PC-3 (cell line): ENCODE data around the gene DPAGT1. TPM values are rescaled to one million over a fixed set of nuclear protein-coding genes. Genes with fewer than 3 reads are reported as not detected.

Source experiments
- ATAC-seq: fragments of 200-7000 bp; cut with Tn5 transposase; 2 replicates; pipeline ENCODE4 v1.9.1; 2020; ENCODE audit warnings: mild to moderate bottlenecking, moderate library complexity
- BruUV-seq: library from RNA; stranded (reverse); fragments of 400-500 nt; replicated peaks from 2 replicates; lab custom pipeline; 2021; lab: Mats Ljungman, UMichigan
- CTCF ChIA-PET: fragments of 300-600 bp; sonication (Branson Sonifier 250); formaldehyde crosslinking; loops from one replicate; lab custom pipeline; 2022; ENCODE audit warnings: antibody characterized with exemption; lab: Charles Lee
- POLR2A ChIA-PET: fragments of 300-600 bp; sonication (Branson Sonifier 250); formaldehyde crosslinking; loops from one replicate; lab custom pipeline; 2022; ENCODE audit warnings: antibody characterized with exemption; ENCODE audit not compliant: unreplicated experiment; lab: Charles Lee
- DNase-seq: peaks from one replicate; pipeline ENCODE4 v3.0.0-alpha.2; 2015
- H2AFZ ChIP-seq: fragments of 300-600 bp; sonication (generic); 2 replicates; pipeline ENCODE4 v1.6.0; 2016; ENCODE audit warnings: antibody characterized with exemption, low read length
- H3F3A ChIP-seq: fragments of 300-600 bp; sonication (generic); one replicate; pipeline ENCODE4 v1.6.0; 2017; ENCODE audit warnings: antibody characterized with exemption, low read length, control low read depth, mild to moderate bottlenecking; ENCODE audit not compliant: unreplicated experiment
- H3K27ac ChIP-seq: fragments of 300-600 bp; sonication (generic); 2 replicates; pipeline ENCODE4 v1.5.1; 2016; ENCODE audit warnings: mild to moderate bottlenecking, low read length
- H3K27me3 ChIP-seq: fragments of 300-600 bp; sonication (generic); 2 replicates; pipeline ENCODE4 v1.6.1; 2016; ENCODE audit warnings: low read length, mixed read lengths
- H3K36me3 ChIP-seq: fragments of 300-600 bp; sonication (generic); 2 replicates; pipeline ENCODE4 v1.6.1; 2016; ENCODE audit warnings: low read depth, mixed run types, low read length, mixed read lengths
- H3K4me1 ChIP-seq: fragments of 300-600 bp; sonication (generic); 2 replicates; pipeline ENCODE4 v1.5.1; 2016; ENCODE audit warnings: low read length; ENCODE audit not compliant: insufficient read depth
- H3K4me2 ChIP-seq: fragments of 300-600 bp; sonication (generic); 2 replicates; pipeline ENCODE4 v1.6.0; 2016; ENCODE audit warnings: low read length
- H3K4me3 ChIP-seq: fragments of 300-600 bp; sonication (generic); 2 replicates; pipeline ENCODE4 v1.5.1; 2016; ENCODE audit warnings: mild to moderate bottlenecking, low read length, mixed read lengths
- H3K79me2 ChIP-seq: fragments of 300-600 bp; sonication (generic); 2 replicates; pipeline ENCODE4 v1.6.1; 2017; ENCODE audit warnings: low read length, mixed read lengths
- H3K9ac ChIP-seq: fragments of 300-600 bp; sonication (generic); 2 replicates; pipeline ENCODE4 v1.6.0; 2016; ENCODE audit warnings: mild to moderate bottlenecking, low read length
- H3K9me2 ChIP-seq: fragments of 300-600 bp; sonication (generic); replicated peaks from 2 replicates; pipeline ENCODE4 v1.6.1; 2016; ENCODE audit warnings: mixed run types, low read length, mixed read lengths
- H3K9me3 ChIP-seq: fragments of 300-600 bp; sonication (generic); 2 replicates; pipeline ENCODE4 v1.6.1; 2016; ENCODE audit warnings: low read length, mixed read lengths
- H4K20me1 ChIP-seq: fragments of 300-600 bp; sonication (generic); 2 replicates; pipeline ENCODE4 v1.6.1; 2016; ENCODE audit warnings: low read length, mixed read lengths
- CTCF ChIP-seq: fragments of 300-600 bp; sonication (generic); conservative IDR thresholded peaks from 2 replicates; pipeline ENCODE4 v1.5.1; 2017; ENCODE audit warnings: antibody characterized with exemption, low read depth, mild to moderate bottlenecking, low read length
- EZH2 ChIP-seq: fragments of 300-600 bp; sonication (generic); IDR thresholded peaks from one replicate; pipeline ENCODE4 v1.6.1; 2017; ENCODE audit warnings: antibody characterized with exemption, mild to moderate bottlenecking, low read length; ENCODE audit not compliant: unreplicated experiment
- EZH2phosphoT487 ChIP-seq: fragments of 300-600 bp; sonication (generic); IDR thresholded peaks from 2 replicates; pipeline ENCODE4 v1.6.1; 2018; ENCODE audit warnings: mild to moderate bottlenecking, antibody characterized with exemption, low read length, borderline replicate concordance
- intact Hi-C: fragments of 100-400 bp; cut with micrococcal nuclease; formaldehyde crosslinking; loops from 2 replicates; pipeline ENCODE4 v1.9.0; 2023
- total RNA-seq: library from RNA; depleted of rRNA; stranded (reverse); fragments of >200 nt; gene quantifications from 2 replicates; pipeline ENCODE4 v1.2.3, GENCODE V29; 2014

Gene DPAGT1
- total RNA-seq, 1 experiment from 2014 or later, result 68.0 TPM

- intact Hi-C loops, result loop anchor here (1.0 to 5.0 kb wide), 3 partner anchors 10 to 40 kb away; partner anchors contain the start of genes RPS25, TRAPPC4 and VPS11
- BruUV-seq, result no TSS peak
- Histone ChIP-seq H3F3A (no peaks in the 10 kb centered on the region), H3K27me3 (no peaks in the 10 kb centered on the region), H4K20me1 (0 out of 2 replicates have a peak, but pooled peaks cover 10% of the 10 kb centered on the region), H3K4me3 (peak within 1 kb of the TSS; percentile 93), H3K9me2 (no peaks in the 10 kb centered on the region), H3K4me1 (peaks cover 15% of the 10 kb centered on the region), H3K79me2 (peaks cover 32% of the 10 kb centered on the region), H3K27ac (peak within 1 kb of the TSS; percentile 62), H3K9me3 (no peaks in the 10 kb centered on the region), H3K36me3 (peaks cover 32% of the 10 kb centered on the region), H2AFZ (peak within 1 kb of the TSS; percentile 92), H3K4me2 (peak within 1 kb of the TSS; percentile 93), H3K9ac (peak within 1 kb of the TSS; percentile 98)
- DNase-seq (peak; percentile 98), ATAC-seq (peak; percentile 93)
- ChIA-PET CTCF (interaction anchor here (0.6 to 2.4 kb wide), 2 partner anchors 45 to 190 kb away, joined by 3 to 10 read pairs; partner anchors contain the start of gene DPAGT1), POLR2A (no interaction called here)
- TF ChIP-seq EZH2phosphoT487 (no peak), CTCF (peak; percentile 24)
These were observed 44.5 kb downstream of the DPAGT1 start, which contains the start of gene HYOU1 for GRCh38 chr11:119057000-119057769. Gene HYOU1 (minus strand): TSS chr11:119057205. CDS start chr11:119056160, 1,045 bp downstream.

GRCh38 chr11:119056421-119056999, 45.1 kb downstream of the DPAGT1 start:
- H3K9me3 ChIP-seq, result no peaks in the 10 kb centered on the region
- no peaks in the 10 kb centered on the region for H3K9me2 ChIP-seq
- intact Hi-C loops, result loop anchor here (2.0 to 5.0 kb wide), 2 partner anchors 38 to 39 kb away; partner anchors contain the start of genes RPS25 and TRAPPC4
- TF ChIP-seq EZH2 (no peak), EZH2phosphoT487 (no peak), CTCF (peak; percentile 20; the same call in 1 of the 2 replicates)
- POLR2A ChIA-PET, result interaction anchor here (0.6 to 1.0 kb wide), 2 partner anchors 11 to 15 kb away, joined by 3 read pairs; partner anchors contain the start of gene VPS11
- peak overlapping the region; percentile 93 for H3K4me2 ChIP-seq
- no peaks in the 10 kb centered on the region for H3F3A ChIP-seq
- BruUV-seq, result no TSS peak
- ATAC-seq (peak; percentile 18), DNase-seq (peak; percentile 19)
- no peaks in the 10 kb centered on the region for H3K27me3 ChIP-seq
- H2AFZ ChIP-seq, result peak overlapping the region; percentile 82
- peaks cover 37% of the 10 kb centered on the region for H3K36me3 ChIP-seq
- H3K27ac ChIP-seq, result peak overlapping the region; percentile 62
- peaks cover 15% of the 10 kb centered on the region for H3K4me1 ChIP-seq
- H3K4me3 ChIP-seq, result peak overlapping the region; percentile 93
- H3K79me2 ChIP-seq, result peaks cover 32% of the 10 kb centered on the region
- H3K9ac ChIP-seq, result peak overlapping the region; percentile 98
- H4K20me1 ChIP-seq, result 0 out of 2 replicates have a peak, but pooled peaks cover 10% of the 10 kb centered on the region
- CTCF ChIA-PET, result interaction anchor here (0.6 to 2.4 kb wide), 2 partner anchors 13 to 46 kb away, joined by 10 read pairs; partner anchors contain the start of gene DPAGT1
